Measurements from ENCODE around the gene PITPNB. TPM values are rescaled to one million over a fixed set of nuclear protein-coding genes. Genes with fewer than 3 reads are reported as not detected.

PITPNB gene
- total and polyA plus RNA-seq, 2 of the 13 experiments (the other 11 are each of a cell fraction or from before 2014, with no cell fraction given), result 17.0 to 30.1 TPM

- TF ChIP-seq, protein P1, sequence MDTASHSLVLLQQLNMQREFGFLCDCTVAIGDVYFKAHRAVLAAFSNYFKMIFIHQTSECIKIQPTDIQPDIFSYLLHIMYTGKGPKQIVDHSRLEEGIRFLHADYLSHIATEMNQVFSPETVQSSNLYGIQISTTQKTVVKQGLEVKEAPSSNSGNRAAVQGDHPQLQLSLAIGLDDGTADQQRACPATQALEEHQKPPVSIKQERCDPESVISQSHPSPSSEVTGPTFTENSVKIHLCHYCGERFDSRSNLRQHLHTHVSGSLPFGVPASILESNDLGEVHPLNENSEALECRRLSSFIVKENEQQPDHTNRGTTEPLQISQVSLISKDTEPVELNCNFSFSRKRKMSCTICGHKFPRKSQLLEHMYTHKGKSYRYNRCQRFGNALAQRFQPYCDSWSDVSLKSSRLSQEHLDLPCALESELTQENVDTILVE (CRISPR knock-in tag; IDR thresholded peaks at IDR 0.05), result no peak
- TF ChIP-seq RBM39 (IDR thresholded peaks at IDR 0.05; ENCODE audit: low read depth, low read length, poor library complexity, severe bottlenecking), result no peak
- no peak for TF ChIP-seq MED8 (CRISPR knock-in tag; IDR thresholded peaks at IDR 0.05; ENCODE audit: insufficient replicate concordance)
- TF ChIP-seq ZNF557 (CRISPR knock-in tag; IDR thresholded peaks at IDR 0.05), result no peak
- no peak for TF ChIP-seq ZXDC (CRISPR knock-in tag; IDR thresholded peaks at IDR 0.05)
- no peak for TF ChIP-seq STAG1 (CRISPR knock-in tag; IDR thresholded peaks at IDR 0.05)
Measured at GRCh38 chr22:27859336-27859735, 59.7 kb downstream of the PITPNB start (continued).

DNA sequence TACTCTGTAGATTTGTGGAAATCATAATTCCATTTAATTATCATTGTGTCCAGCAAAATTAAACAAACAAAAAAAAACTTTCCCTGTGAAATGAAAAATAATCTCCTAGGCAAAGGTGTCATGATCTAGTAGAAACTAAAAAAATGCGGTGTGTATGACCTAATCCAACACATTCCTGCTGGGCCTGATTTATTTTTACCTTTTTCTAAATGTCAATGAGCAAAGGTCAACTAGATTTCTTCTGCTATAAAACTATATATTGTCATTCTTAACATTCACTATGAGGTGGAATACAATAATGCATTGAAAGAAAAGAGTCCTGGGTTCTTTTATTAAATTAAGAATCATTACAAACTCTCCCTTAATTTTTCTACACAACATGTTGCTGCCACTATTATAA is 60.4 kb downstream of the PITPNB start:
- Histone ChIP-seq H3K9ac (ENCODE audit: insufficient read depth, low read depth, low read length) (no peak overlapping the region), H2AFZ (ENCODE audit: low read length) (no peak overlapping the region), H3K27ac (ENCODE audit: extremely low read length, insufficient read depth, low read length) (no peak overlapping the region), H3K4me2 (ENCODE audit: low read depth, low read length) (no peak overlapping the region), H3K79me2 (ENCODE audit: insufficient read depth, low read length) (no peaks in the 10 kb centered on the region), H3K27me3 (ENCODE audit: control insufficient read depth in 1 of 2, insufficient read depth in 2 of 2, low read length in 2 of 2) (no peaks in the 10 kb centered on the region), H3K4me1 (ENCODE audit: insufficient read depth, low read length) (peaks cover 19% of the 10 kb centered on the region), H3K36me3 (replicated peaks in 1 of 2; ENCODE audit: control insufficient read depth in 1 of 2, insufficient read depth in 2 of 2, low read length in 2 of 2) (peaks cover 24 to 51% of the 10 kb centered on the region in 2 experiments), H3K9me3 (ENCODE audit: low read length) (no peaks in the 10 kb centered on the region), H4K20me1 (ENCODE audit: insufficient read depth, low read length) (no peaks in the 10 kb centered on the region), H3K4me3 (replicated peaks in 1 of 3; ENCODE audit: insufficient read depth in 1 of 3, low read depth in 2 of 3, low read length in 3 of 3) (no peak overlapping the region)
- in situ Hi-C loops (cut with HindIII; ENCODE audit: extremely low pct_ligation_motif_present, low pct_unique_long_range_greater_than_20kb), result no loop called here
- WGBS (ENCODE audit: low lambda C conversion rate), result 96% methylated on average over 1 of the region's 1 CpG
- no peak for FAIRE-seq
- DNase-seq (ENCODE audit: low spot score), result no peak
- ChIA-PET CTCF (ENCODE audit: low intra/inter-chr PET ratio, low total read pairs) (no interaction called here), POLR2A (no interaction called here)
- intact Hi-C loops (cut with micrococcal nuclease; ENCODE audit: unreplicated experiment), result no loop called here
- ATAC-seq, result no peak
- no TSS peak for BruUV-seq (replicated peaks)
- TF ChIP-seq TSC22D2 (CRISPR knock-in tag; IDR thresholded peaks at IDR 0.05; ENCODE audit: borderline replicate concordance), result no peak
- TF ChIP-seq HINFP (CRISPR knock-in tag; IDR thresholded peaks at IDR 0.05; ENCODE audit: low read depth), result no peak
- TF ChIP-seq, protein P2, sequence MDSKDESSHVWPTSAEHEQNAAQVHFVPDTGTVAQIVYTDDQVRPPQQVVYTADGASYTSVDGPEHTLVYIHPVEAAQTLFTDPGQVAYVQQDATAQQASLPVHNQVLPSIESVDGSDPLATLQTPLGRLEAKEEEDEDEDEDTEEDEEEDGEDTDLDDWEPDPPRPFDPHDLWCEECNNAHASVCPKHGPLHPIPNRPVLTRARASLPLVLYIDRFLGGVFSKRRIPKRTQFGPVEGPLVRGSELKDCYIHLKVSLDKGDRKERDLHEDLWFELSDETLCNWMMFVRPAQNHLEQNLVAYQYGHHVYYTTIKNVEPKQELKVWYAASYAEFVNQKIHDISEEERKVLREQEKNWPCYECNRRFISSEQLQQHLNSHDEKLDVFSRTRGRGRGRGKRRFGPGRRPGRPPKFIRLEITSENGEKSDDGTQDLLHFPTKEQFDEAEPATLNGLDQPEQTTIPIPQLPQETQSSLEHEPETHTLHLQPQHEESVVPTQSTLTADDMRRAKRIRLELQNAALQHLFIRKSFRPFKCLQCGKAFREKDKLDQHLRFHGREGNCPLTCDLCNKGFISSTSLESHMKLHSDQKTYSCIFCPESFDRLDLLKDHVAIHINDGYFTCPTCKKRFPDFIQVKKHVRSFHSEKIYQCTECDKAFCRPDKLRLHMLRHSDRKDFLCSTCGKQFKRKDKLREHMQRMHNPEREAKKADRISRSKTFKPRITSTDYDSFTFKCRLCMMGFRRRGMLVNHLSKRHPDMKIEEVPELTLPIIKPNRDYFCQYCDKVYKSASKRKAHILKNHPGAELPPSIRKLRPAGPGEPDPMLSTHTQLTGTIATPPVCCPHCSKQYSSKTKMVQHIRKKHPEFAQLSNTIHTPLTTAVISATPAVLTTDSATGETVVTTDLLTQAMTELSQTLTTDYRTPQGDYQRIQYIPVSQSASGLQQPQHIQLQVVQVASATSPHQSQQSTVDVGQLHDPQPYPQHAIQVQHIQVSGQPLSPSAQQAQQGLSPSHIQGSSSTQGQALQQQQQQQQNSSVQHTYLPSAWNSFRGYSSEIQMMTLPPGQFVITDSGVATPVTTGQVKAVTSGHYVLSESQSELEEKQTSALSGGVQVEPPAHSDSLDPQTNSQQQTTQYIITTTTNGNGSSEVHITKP (CRISPR knock-in tag; IDR thresholded peaks at IDR 0.05; ENCODE audit: low read depth), result no peak
- TF ChIP-seq ZNF232 (CRISPR knock-in tag; IDR thresholded peaks at IDR 0.05; ENCODE audit: borderline replicate concordance), result no peak
- no peak for TF ChIP-seq ZNF747 (CRISPR knock-in tag; IDR thresholded peaks at IDR 0.05; ENCODE audit: borderline replicate concordance)
- TF ChIP-seq ZSCAN21 (CRISPR knock-in tag; IDR thresholded peaks at IDR 0.05; ENCODE audit: borderline replicate concordance), result no peak
- TF ChIP-seq ZNF17 (CRISPR knock-in tag; IDR thresholded peaks at IDR 0.05), result no peak
- TF ChIP-seq ASH2L (IDR thresholded peaks at IDR 0.05; ENCODE audit: insufficient read length, low read depth, low read length), result no peak
